Esophagus muscularis mucosa (tissue), 3 donors: ENCODE results near the gene COX7A2.

Source experiments
- POLR2A ChIP-seq: fragments of 450-650 bp; IDR thresholded peaks from one replicate; pipeline ENCODE4 v1.6.1; 2017; ENCODE audit warnings: antibody characterized with exemption, moderate library complexity, mild to moderate bottlenecking, low read depth
- TF ChIP-seq, protein P1 (sequence below), 3 experiments: fragments of 200-600 bp in 2 of 3; fragments of 450-650 bp in 1 of 3; sonication (generic) in 2 of 3; IDR thresholded peaks; one replicate each; pipeline ENCODE4 v1.5.1; 2017 to 2019; ENCODE audit warnings: antibody characterized with exemption in 3 of 3, mild to moderate bottlenecking in 2 of 3, moderate library complexity in 1 of 3

DNA sequence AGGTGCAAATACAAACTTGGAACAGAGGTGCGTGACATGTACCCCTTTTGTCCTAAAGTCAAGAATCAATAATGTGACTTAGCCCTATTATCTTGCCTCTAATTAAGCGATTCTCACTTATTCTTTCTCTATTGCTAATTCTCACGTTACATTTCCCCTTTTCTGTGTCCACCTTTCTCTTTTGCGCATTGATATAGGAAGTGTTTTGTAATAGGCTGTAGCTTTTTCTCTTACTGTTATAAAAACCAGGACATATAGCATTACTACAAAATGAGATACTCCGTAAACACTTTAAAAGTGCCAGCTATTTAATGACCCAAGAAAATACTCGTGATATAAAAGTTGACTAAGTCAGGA, 41.7 kb upstream of the COX7A2 start:
- TF ChIP-seq, protein P1, sequence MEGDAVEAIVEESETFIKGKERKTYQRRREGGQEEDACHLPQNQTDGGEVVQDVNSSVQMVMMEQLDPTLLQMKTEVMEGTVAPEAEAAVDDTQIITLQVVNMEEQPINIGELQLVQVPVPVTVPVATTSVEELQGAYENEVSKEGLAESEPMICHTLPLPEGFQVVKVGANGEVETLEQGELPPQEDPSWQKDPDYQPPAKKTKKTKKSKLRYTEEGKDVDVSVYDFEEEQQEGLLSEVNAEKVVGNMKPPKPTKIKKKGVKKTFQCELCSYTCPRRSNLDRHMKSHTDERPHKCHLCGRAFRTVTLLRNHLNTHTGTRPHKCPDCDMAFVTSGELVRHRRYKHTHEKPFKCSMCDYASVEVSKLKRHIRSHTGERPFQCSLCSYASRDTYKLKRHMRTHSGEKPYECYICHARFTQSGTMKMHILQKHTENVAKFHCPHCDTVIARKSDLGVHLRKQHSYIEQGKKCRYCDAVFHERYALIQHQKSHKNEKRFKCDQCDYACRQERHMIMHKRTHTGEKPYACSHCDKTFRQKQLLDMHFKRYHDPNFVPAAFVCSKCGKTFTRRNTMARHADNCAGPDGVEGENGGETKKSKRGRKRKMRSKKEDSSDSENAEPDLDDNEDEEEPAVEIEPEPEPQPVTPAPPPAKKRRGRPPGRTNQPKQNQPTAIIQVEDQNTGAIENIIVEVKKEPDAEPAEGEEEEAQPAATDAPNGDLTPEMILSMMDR (IDR thresholded peaks at IDR 0.05), result no peak
- TF ChIP-seq POLR2A, result no peak
